ENCODE data around the gene ARL2. TPM values are rescaled to one million over a fixed set of nuclear protein-coding genes. Genes with fewer than 3 reads are reported as not detected.

The ARL2 gene
- total and polyA plus RNA-seq, 2 donors = 42.8 to 52.0 TPM

DNA sequence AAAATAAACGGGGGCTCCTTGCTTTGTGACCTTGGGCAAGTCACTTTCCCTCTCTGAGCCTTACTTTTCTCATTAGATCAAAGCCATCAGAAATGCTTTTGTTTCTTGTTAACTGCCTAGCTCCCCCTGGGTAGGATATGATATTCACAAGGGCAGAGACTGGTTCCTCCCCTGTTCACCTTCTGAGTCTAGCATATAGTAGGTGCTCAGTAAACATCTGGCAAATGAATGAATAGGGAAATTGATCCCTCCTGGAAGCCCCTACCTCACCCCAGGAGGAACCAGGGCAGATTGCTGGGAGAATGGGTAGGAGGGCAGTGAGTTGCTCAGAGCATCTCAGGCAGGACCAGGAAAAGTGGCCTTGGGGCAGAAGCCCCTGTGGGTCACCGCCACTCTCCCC lies 20.5 kb downstream of the ARL2 start:
- H3K4me1 ChIP-seq (ENCODE audit: control insufficient read depth in 2 of 2, insufficient read depth in 2 of 2, low read length in 2 of 2) = no peaks in the 10 kb centered on the region
- H3K27ac ChIP-seq (ENCODE audit: low read depth in 1 of 2, low read length in 1 of 2) = no peak overlapping the region
- no peaks in the 10 kb centered on the region for H3K27me3 ChIP-seq (ENCODE audit: control insufficient read depth in 2 of 2, insufficient read depth in 1 of 2, low read length in 1 of 2)
- peaks cover 33 to 43% of the 10 kb centered on the region in 2 donors for H3K36me3 ChIP-seq (ENCODE audit: control insufficient read depth in 2 of 2, insufficient read depth in 2 of 2, low read length in 1 of 2)
- H3K9me3 ChIP-seq (ENCODE audit: control insufficient read depth in 2 of 2, insufficient read depth in 1 of 2, low read length in 1 of 2) = no peaks in the 10 kb centered on the region
- 95% methylated on average over 2 of the region's 2 CpGs for WGBS
- no peak overlapping the region for H3K4me3 ChIP-seq (ENCODE audit: low read length in 2 of 2)
- no peak for DNase-seq (ENCODE audit: low read depth in 6 of 9, low spot score in 9 of 9)

DNA sequence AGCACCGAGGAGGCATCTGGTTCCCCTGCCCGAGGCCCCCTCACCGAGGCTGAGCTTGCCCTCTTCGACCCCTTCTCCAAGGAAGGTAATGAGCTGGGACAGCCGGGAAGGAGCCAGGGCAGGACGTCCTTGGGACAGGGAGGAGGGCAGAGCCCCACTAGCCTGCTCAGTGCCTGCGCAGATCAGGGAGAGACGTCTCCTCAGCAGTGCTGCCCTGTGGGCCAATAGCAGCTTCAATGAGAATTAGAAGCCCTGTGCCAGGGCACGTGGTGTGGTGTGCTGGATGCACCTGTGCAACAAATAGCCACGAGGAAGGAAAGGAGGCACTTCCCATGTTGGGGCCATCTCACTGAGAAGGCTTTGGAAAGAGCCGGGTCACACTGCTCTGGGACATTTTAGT lies 21.6 kb downstream of the ARL2 start:
- Histone ChIP-seq H3K9me3 (ENCODE audit: control insufficient read depth in 2 of 2, insufficient read depth in 1 of 2, low read length in 1 of 2) (no peaks in the 10 kb centered on the region), H3K4me1 (ENCODE audit: control insufficient read depth in 2 of 2, insufficient read depth in 2 of 2, low read length in 2 of 2) (peaks cover 2 to 9% of the 10 kb centered on the region in 2 donors), H3K4me3 (ENCODE audit: low read length in 2 of 2) (no peak overlapping the region), H3K36me3 (ENCODE audit: control insufficient read depth in 2 of 2, insufficient read depth in 2 of 2, low read length in 1 of 2) (peaks cover 33 to 43% of the 10 kb centered on the region in 2 donors), H3K27ac (ENCODE audit: low read depth in 1 of 2, low read length in 1 of 2) (no peak overlapping the region), H3K27me3 (ENCODE audit: control insufficient read depth in 2 of 2, insufficient read depth in 1 of 2, low read length in 1 of 2) (no peaks in the 10 kb centered on the region)
- no peak for DNase-seq (ENCODE audit: low read depth in 6 of 9, low spot score in 9 of 9)
- WGBS = 95% methylated on average over 11 of the region's 11 CpGs

GRCh38 chr11:65036931-65037330 lies 23.0 kb downstream of the ARL2 start:
- 97% methylated on average over 6 of the region's 6 CpGs for WGBS
- no peaks in the 10 kb centered on the region for H3K27me3 ChIP-seq (ENCODE audit: control insufficient read depth in 2 of 2, insufficient read depth in 1 of 2, low read length in 1 of 2)
- no peak overlapping the region for H3K4me3 ChIP-seq (ENCODE audit: low read length in 2 of 2)
- peaks cover 0 to 2% of the 10 kb centered on the region in 2 donors for H3K9me3 ChIP-seq (ENCODE audit: control insufficient read depth in 2 of 2, insufficient read depth in 1 of 2, low read length in 1 of 2)
- no peak overlapping the region for H3K27ac ChIP-seq (ENCODE audit: low read depth in 1 of 2, low read length in 1 of 2)
- H3K36me3 ChIP-seq (ENCODE audit: control insufficient read depth in 2 of 2, insufficient read depth in 2 of 2, low read length in 1 of 2) = peaks cover 30 to 41% of the 10 kb centered on the region in 2 donors
- no peak for DNase-seq (ENCODE audit: low read depth in 6 of 9, low spot score in 9 of 9)
- peaks cover 6 to 14% of the 10 kb centered on the region in 2 donors for H3K4me1 ChIP-seq (ENCODE audit: control insufficient read depth in 2 of 2, insufficient read depth in 2 of 2, low read length in 2 of 2)

GRCh38 chr11:65040520-65040846 lies 26.5 kb downstream of the ARL2 start:
- H3K27ac ChIP-seq (ENCODE audit: low read depth in 1 of 2, low read length in 1 of 2) = peak overlapping the region; percentile 97 to 98
- no peaks in the 10 kb centered on the region for H3K27me3 ChIP-seq (ENCODE audit: control insufficient read depth in 2 of 2, insufficient read depth in 1 of 2, low read length in 1 of 2)
- peaks cover 10 to 27% of the 10 kb centered on the region in 2 donors for H3K4me1 ChIP-seq (ENCODE audit: control insufficient read depth in 2 of 2, insufficient read depth in 2 of 2, low read length in 2 of 2)
- 31% methylated on average over 7 of the region's 7 CpGs for WGBS
- H3K36me3 ChIP-seq (ENCODE audit: control insufficient read depth in 2 of 2, insufficient read depth in 2 of 2, low read length in 1 of 2) = peaks cover 38 to 47% of the 10 kb centered on the region in 2 donors
- H3K4me3 ChIP-seq (ENCODE audit: low read length in 2 of 2) = peak overlapping the region; percentile 85 to 90
- no peak for DNase-seq (ENCODE audit: low read depth in 6 of 9, low spot score in 9 of 9)
- peaks cover 0 to 2% of the 10 kb centered on the region in 2 donors for H3K9me3 ChIP-seq (ENCODE audit: control insufficient read depth in 2 of 2, insufficient read depth in 1 of 2, low read length in 1 of 2)

GRCh38 chr11:65040847-65041622 lies 27.1 kb downstream of the ARL2 start, which contains the start of gene SAC3D1:
TSS of gene SAC3D1 (plus strand) at chr11:65041210. CDS start at chr11:65041293, 83 bp downstream.
- peak; percentile 71 to 95 (median 85) for DNase-seq (ENCODE audit: low read depth in 6 of 9, low spot score in 9 of 9)
- Histone ChIP-seq H3K4me1 (ENCODE audit: control insufficient read depth in 2 of 2, insufficient read depth in 2 of 2, low read length in 2 of 2) (peaks cover 10 to 27% of the 10 kb centered on the region in 2 donors), H3K27ac (ENCODE audit: low read depth in 1 of 2, low read length in 1 of 2) (peak within 1 kb of the TSS; percentile 97 to 98), H3K4me3 (ENCODE audit: low read length in 2 of 2) (peak within 1 kb of the TSS; percentile 85 to 90), H3K9me3 (ENCODE audit: control insufficient read depth in 2 of 2, insufficient read depth in 1 of 2, low read length in 1 of 2) (peaks cover 0 to 2% of the 10 kb centered on the region in 2 donors), H3K27me3 (ENCODE audit: control insufficient read depth in 2 of 2, insufficient read depth in 1 of 2, low read length in 1 of 2) (no peaks in the 10 kb centered on the region), H3K36me3 (ENCODE audit: control insufficient read depth in 2 of 2, insufficient read depth in 2 of 2, low read length in 1 of 2) (peaks cover 38 to 45% of the 10 kb centered on the region in 2 donors)
- WGBS = under 1% methylated on average over 89 of the region's 91 CpGs

DNA sequence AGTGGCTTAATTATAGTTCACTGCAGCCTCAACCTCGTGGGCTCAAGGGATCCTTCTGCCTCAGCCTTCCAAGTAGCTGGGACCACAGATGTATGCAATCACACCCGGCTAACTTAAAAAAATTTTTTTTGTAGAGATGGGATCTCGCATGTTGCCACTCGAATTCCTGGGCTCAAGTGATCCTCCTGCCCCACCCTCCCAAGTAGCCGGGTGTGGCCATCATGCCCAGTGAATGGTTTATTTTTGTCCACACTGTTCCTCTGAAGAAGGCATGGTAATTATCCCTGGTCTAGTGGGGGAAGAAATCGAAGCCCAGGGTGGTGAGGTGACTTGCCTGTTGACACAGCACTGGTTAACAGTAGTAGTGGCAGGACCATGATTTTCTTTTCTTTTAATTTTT lies 28.9 kb downstream of the ARL2 start:
- H3K4me3 ChIP-seq (ENCODE audit: low read length in 2 of 2) = no peak overlapping the region
- H3K27me3 ChIP-seq (ENCODE audit: control insufficient read depth in 2 of 2, insufficient read depth in 1 of 2, low read length in 1 of 2) = peaks cover 0 to 8% of the 10 kb centered on the region in 2 donors
- peaks cover 10 to 28% of the 10 kb centered on the region in 2 donors for H3K4me1 ChIP-seq (ENCODE audit: control insufficient read depth in 2 of 2, insufficient read depth in 2 of 2, low read length in 2 of 2)
- no peak for DNase-seq (ENCODE audit: low read depth in 6 of 9, low spot score in 9 of 9)
- H3K27ac ChIP-seq (ENCODE audit: low read depth in 1 of 2, low read length in 1 of 2) = no peak overlapping the region
- H3K9me3 ChIP-seq (ENCODE audit: control insufficient read depth in 2 of 2, insufficient read depth in 1 of 2, low read length in 1 of 2) = peaks cover 0 to 2% of the 10 kb centered on the region in 2 donors
- 96% methylated on average over 6 of the region's 6 CpGs for WGBS
- H3K36me3 ChIP-seq (ENCODE audit: control insufficient read depth in 2 of 2, insufficient read depth in 2 of 2, low read length in 1 of 2) = peaks cover 35 to 45% of the 10 kb centered on the region in 2 donors

- Histone ChIP-seq H3K9me3 (ENCODE audit: control insufficient read depth in 2 of 2, insufficient read depth in 1 of 2, low read length in 1 of 2) (peaks cover 0 to 2% of the 10 kb centered on the region in 2 donors), H3K4me3 (ENCODE audit: low read length in 2 of 2) (no peak overlapping the region), H3K36me3 (ENCODE audit: control insufficient read depth in 2 of 2, insufficient read depth in 2 of 2, low read length in 1 of 2) (peaks cover 29 to 37% of the 10 kb centered on the region in 2 donors), H3K4me1 (ENCODE audit: control insufficient read depth in 2 of 2, insufficient read depth in 2 of 2, low read length in 2 of 2) (peaks cover 10 to 31% of the 10 kb centered on the region in 2 donors), H3K27ac (ENCODE audit: low read depth in 1 of 2, low read length in 1 of 2) (no peak overlapping the region), H3K27me3 (ENCODE audit: control insufficient read depth in 2 of 2, insufficient read depth in 1 of 2, low read length in 1 of 2) (peaks cover 0 to 16% of the 10 kb centered on the region in 2 donors)
- DNase-seq (ENCODE audit: low read depth in 6 of 9, low spot score in 9 of 9) = no peak
- 96% methylated on average over 23 of the region's 23 CpGs for WGBS
Measured at GRCh38 chr11:65043881-65044501, 30.0 kb downstream of the ARL2 start.

- peaks cover 10 to 27% of the 10 kb centered on the region in 2 donors for H3K4me1 ChIP-seq (ENCODE audit: control insufficient read depth in 2 of 2, insufficient read depth in 2 of 2, low read length in 2 of 2)
- peaks cover 0 to 2% of the 10 kb centered on the region in 2 donors for H3K9me3 ChIP-seq (ENCODE audit: control insufficient read depth in 2 of 2, insufficient read depth in 1 of 2, low read length in 1 of 2)
- peaks cover 29 to 37% of the 10 kb centered on the region in 2 donors for H3K36me3 ChIP-seq (ENCODE audit: control insufficient read depth in 2 of 2, insufficient read depth in 2 of 2, low read length in 1 of 2)
- H3K27me3 ChIP-seq (ENCODE audit: control insufficient read depth in 2 of 2, insufficient read depth in 1 of 2, low read length in 1 of 2) = peaks cover 0 to 16% of the 10 kb centered on the region in 2 donors
- no peak overlapping the region for H3K27ac ChIP-seq (ENCODE audit: low read depth in 1 of 2, low read length in 1 of 2)
- H3K4me3 ChIP-seq (ENCODE audit: low read length in 2 of 2) = no peak overlapping the region
- WGBS = 98% methylated on average over 5 of the region's 5 CpGs
- DNase-seq (ENCODE audit: low read depth in 6 of 9, low spot score in 9 of 9) = no peak
Measured at GRCh38 chr11:65045061-65045460, 31.1 kb downstream of the ARL2 start.

GRCh38 chr11:65045728-65046127 lies 31.8 kb downstream of the ARL2 start:
- no peak overlapping the region for H3K4me3 ChIP-seq (ENCODE audit: low read length in 2 of 2)
- peaks cover 0 to 2% of the 10 kb centered on the region in 2 donors for H3K9me3 ChIP-seq (ENCODE audit: control insufficient read depth in 2 of 2, insufficient read depth in 1 of 2, low read length in 1 of 2)
- 96% methylated on average over 7 of the region's 7 CpGs for WGBS
- DNase-seq (ENCODE audit: low read depth in 6 of 9, low spot score in 9 of 9) = no peak
- H3K27me3 ChIP-seq (ENCODE audit: control insufficient read depth in 2 of 2, insufficient read depth in 1 of 2, low read length in 1 of 2) = peaks cover 0 to 16% of the 10 kb centered on the region in 2 donors
- peaks cover 29 to 37% of the 10 kb centered on the region in 2 donors for H3K36me3 ChIP-seq (ENCODE audit: control insufficient read depth in 2 of 2, insufficient read depth in 2 of 2, low read length in 1 of 2)
- H3K27ac ChIP-seq (ENCODE audit: low read depth in 1 of 2, low read length in 1 of 2) = no peak overlapping the region
- H3K4me1 ChIP-seq (ENCODE audit: control insufficient read depth in 2 of 2, insufficient read depth in 2 of 2, low read length in 2 of 2) = peaks cover 7 to 20% of the 10 kb centered on the region in 2 donors
